Renal cortex interstitium (tissue), 11 donors: ENCODE results near the gene KCTD14. TPM values are rescaled to one million over a fixed set of nuclear protein-coding genes. Genes with fewer than 3 reads are reported as not detected.
A peak's percentile ranks its signal among the peaks of the same experiment; 100 is the strongest.
"Not testable (repeated sequence)": the region's sequence is repeated elsewhere in the genome, so short reads cannot be mapped to it uniquely, and the experiment has no call there.

ENCODE experiments used
- DNase-seq, 11 donors: peaks; one replicate each; pipeline ENCODE4 v3.0.0-alpha.2; 2013; ENCODE audit warnings: low read depth in 9 of 11, low spot score in 4 of 11; ENCODE audit errors: extremely low read depth in 1 of 11
- polyA plus RNA-seq, 3 donors: library from polyadenylated mRNA; unstranded; fragments of 120-200 nt; gene quantifications; one replicate each; pipeline ENCODE4 v1.2.1, GENCODE V29; 2013; ENCODE audit not compliant: insufficient read length in 3 of 3

The KCTD14 gene
- polyA plus RNA-seq, 3 donors = 11.8 to 13.3 (median 13.0) TPM

- no peak for DNase-seq
Measured at GRCh38 chr11:78033040-78033439, 10.0 kb upstream of the KCTD14 start.

- DNase-seq = no peak
Measured at GRCh38 chr11:78032090-78032489, 9.0 kb upstream of the KCTD14 start.

- no peak for DNase-seq
Measured at GRCh38 chr11:78031629-78032028, 8.6 kb upstream of the KCTD14 start.

- DNase-seq = peak in 10 of 11 donors; percentile 60 to 84 (median 78)
Measured at GRCh38 chr11:78030429-78031325, 7.6 kb upstream of the KCTD14 start.

- not testable (repeated sequence) for DNase-seq
Measured at GRCh38 chr11:78028423-78028822, 5.3 kb upstream of the KCTD14 start.

- no peak for DNase-seq
Measured at GRCh38 chr11:78027759-78028158, 4.7 kb upstream of the KCTD14 start.

DNA sequence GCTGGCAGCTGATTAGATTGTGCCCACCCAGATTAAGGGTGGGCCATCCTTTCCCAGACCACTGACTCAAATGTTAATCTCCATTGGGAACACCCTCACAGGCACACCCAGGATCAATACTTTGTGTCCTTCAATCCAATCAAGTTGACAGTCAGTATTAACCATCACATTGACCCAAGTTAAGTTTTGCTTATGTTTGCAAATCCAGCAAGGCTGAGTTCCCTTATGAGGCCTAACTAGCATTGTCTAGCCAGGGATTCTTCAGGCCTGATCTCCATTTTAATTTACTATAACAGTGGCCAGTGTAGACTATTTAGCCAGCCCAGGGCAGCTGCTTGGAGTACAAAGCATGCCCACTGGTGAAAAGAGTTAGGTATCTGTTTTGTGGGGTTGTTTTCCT is 2.3 kb upstream of the KCTD14 start:
- DNase-seq = no peak

DNA sequence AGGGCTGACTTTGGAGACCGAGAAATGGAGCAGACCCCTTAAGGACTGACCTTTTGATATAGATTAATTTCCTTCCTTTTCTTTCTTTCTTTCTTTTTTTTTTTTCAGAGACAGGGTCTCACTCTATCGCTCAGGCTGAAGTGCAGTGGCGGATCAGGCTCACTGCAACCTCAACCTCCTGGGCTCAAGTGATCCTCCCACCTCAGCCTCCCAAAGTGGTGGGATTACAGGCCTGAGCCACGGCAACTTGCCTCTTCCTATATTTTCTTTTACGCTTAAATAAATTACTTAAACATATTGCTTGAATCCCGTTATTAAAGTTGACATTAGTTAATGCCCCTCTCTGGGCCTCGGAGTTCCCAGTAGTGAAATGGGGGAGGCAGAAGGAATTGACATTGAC is 350 bp upstream of the KCTD14 start:
- DNase-seq = no peak

DNA sequence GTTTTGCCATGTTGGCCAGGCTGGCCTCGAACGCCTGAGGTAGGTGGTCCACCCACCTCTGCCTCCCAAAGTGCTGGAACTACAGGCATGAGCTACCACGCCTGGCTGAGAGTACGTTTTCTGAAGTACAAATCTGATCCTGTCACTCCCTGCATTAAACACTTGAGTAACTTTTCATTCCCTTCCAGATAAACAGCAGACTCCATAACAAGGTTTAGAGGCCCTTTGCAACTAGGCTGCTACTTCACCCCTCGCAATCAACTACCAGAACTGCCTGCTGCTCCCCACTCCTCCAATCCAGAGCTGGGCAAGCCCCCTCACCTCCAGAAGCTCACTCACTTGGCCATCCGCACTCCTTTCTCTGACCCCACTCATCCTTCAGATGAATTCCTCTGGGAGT is 1.5 kb downstream of the KCTD14 start:
- peak in 1 of 11 donors; percentile 18 for DNase-seq

DNA sequence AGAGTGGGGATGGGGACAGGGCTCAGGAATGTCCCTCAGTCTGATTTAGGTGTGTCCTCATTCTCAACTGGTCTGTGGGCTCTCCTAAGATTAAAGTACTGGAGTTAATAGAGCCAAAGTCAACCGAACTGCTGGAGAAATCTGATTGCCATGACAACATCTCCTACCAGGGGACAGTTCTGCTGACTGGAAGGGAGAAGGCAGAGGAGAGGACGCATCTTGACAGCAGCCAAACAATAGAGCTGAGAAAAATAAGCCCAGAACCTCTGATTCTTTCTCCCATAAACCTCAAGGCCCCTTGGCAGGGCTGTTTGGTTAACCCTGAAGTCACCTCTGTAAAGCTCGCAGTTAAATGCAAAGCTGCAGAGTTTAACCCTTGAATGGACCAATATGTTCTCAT is 2.8 kb downstream of the KCTD14 start:
- DNase-seq = peak in 2 of 11 donors; percentile 22 to 25

GRCh38 chr11:78019808-78020207 is 3.3 kb downstream of the KCTD14 start:
- no peak for DNase-seq

GRCh38 chr11:78015878-78016277 is 7.2 kb downstream of the KCTD14 start:
- DNase-seq = no peak

- DNase-seq = not testable (repeated sequence)
Measured at GRCh38 chr11:78014937-78015520, 8.0 kb downstream of the KCTD14 start.

DNA sequence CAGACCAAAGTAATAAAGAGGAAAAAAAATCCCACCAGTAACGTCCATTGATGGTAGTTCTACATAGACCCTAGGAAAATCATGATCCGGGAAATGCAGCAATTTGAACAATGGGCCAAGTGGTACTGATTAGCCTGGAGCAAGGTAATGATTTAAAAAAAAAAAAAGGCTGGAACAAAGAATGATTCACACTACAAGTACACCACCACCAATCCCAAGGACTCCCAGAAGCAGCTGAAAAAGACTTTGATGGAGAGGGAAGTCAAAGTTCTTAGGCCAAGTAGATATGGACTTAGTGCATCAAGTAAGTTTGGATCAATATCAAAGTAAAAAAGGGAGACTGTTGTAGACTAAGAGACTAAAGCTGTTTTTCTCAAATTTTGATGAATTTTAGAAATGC is 11.8 kb downstream of the KCTD14 start:
- DNase-seq = no peak

DNA sequence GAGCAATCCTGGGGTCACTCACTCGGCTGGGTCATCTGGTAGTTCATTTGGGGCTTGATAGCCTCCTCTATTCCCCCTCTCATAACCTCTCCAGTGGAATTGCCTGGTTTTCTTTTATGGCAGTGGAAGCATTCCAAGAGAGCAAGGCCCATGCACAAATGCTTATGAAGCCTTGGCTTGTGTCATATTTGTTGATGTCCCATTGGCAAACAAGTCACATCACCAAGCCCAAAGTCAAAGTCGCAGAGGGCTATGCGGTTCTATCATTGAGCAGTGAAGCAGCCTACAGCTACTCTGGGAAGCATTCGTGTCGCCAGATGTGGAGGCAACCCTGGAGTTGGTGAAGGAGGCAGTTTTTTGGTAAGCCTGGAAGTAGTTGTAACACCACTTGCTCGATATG is 12.3 kb downstream of the KCTD14 start:
- DNase-seq = no peak

- DNase-seq = no peak
Measured at GRCh38 chr11:78010304-78010703, 12.8 kb downstream of the KCTD14 start.

GRCh38 chr11:78009062-78009461 is 14.0 kb downstream of the KCTD14 start:
- no peak for DNase-seq

- DNase-seq = peak in 2 of 11 donors; percentile 36 to 58
Measured at GRCh38 chr11:78000193-78000592, 22.9 kb downstream of the KCTD14 start.

DNA sequence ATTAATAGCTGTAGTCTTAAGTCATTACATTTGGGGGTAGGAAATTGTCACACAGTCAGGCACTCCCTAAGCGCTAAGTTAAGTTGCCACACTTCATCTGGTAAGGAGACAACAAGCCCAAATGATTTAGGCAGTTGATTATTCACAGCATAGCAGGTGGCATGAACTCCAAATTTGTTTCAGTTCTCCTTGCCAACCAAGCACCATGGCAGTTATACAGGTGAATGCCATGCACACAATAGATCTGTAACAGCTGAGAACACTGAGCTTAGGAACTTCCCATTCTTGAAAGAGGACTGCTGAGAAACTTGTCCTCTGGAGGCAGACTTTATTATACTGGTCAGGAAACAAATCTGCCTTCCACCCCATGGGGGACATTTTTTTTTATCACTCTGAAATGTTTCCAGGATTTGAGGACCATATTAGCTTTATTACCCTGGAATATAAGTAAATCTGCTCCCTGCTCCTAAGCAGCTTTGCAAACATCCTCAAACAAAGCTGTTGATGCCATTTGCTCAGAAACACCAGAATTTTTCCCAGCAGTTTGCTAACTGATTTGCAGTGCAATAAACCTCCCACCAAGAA is 23.5 kb downstream of the KCTD14 start:
- DNase-seq = no peak
